ENCODE measurements around the gene PDXDC1. TPM values are rescaled to one million over a fixed set of nuclear protein-coding genes. Genes with fewer than 3 reads are reported as not detected.
"Not testable (repeated sequence)": the region's sequence is repeated elsewhere in the genome, so short reads cannot be mapped to it uniquely, and the experiment has no call there.

PDXDC1 gene
- polyA plus RNA-seq, 3 donors, result 107 to 150 (median 108) TPM

DNA sequence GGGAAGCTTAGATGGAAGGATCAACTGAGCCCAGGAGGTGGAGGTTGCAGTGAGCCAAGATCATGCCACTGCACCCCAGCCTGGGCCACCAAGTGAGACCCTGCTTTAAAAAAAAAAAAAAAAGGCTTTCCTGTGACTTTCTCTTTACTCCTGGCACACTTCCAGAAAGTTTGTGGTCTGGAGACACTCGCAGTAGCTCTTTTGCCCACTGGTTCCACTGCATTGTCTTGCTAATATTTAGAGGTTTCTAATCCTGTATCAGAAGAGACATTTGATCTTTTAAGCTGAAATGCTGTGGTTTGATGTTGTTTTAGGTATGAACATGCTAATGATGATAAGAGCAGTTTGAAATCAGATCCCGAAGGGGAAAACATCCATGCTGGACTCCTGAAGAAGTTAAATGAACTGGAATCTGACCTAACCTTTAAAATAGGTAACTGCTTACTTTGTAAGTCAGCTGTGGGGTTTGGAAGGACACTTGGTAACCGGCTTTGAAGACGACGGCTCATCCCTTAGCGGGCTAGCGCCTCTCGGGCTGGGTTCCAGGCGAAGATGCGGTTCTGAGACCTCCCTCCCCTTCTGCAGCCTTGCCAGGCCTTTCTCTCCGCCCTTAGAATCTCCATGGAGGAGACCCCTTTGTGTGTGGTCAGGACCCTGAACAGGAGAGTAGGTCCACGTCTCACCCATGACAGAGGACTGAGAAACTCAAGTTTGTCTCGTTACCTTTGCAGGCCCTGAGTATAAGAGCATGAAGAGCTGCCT lies 57.9 kb downstream of the PDXDC1 start:
- no peak for DNase-seq

- DNase-seq, result no peak
Observed at GRCh38 chr16:15033309-15033707, 58.5 kb downstream of the PDXDC1 start.

- no peak for DNase-seq
Observed at GRCh38 chr16:15034266-15035162, 59.7 kb downstream of the PDXDC1 start.

DNA sequence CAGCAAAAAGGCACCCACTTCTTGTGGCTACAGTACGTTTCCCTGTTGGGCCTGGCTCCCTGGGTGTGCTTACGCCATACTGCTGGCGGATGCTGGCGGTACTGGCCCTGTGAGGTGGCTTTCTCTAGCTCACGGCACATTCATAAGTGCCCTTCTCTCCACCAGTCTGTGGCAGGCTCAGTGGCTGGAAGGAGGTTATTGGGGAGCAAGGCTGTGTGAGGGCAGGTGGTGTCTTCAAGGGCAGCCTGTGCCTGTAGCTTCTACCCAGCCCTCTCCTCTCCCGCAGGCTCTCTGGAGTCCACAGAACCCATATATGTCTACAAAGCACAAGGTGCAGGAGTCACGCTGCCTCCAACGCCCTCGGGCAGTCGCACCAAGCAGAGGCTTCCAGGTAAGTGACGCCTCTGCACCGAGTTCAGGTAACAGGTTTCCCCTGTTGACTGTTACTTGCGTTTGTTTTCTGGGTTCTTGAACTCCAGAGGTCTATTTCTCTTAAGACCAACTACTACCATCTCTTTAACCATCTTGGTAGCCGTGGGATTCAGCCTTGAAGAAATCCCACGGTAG lies 60.4 kb downstream of the PDXDC1 start:
- DNase-seq, result no peak

DNA sequence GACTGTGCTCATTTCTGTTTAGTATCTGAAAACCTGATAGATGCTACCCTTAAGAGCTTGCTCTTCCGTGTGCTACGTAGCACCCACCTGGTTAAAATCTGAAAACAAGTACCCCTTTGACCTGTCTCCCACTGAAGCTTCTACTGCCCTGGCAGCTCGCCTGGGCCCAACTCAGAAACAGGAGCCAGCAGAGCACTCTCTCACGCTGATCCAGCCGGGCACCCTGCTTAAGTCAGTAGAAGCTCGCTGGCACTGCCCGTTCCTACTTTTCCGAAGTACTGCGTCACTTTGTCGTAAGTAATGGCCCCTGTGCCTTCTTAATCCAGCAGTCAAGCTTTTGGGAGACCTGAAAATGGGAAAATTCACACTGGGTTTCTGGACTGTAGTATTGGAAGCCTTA lies 62.2 kb downstream of the PDXDC1 start:
- no peak for DNase-seq

GRCh38 chr16:15037745-15038144 lies 62.9 kb downstream of the PDXDC1 start:
- no peak for DNase-seq

GRCh38 chr16:15038689-15039088 lies 63.9 kb downstream of the PDXDC1 start:
- DNase-seq, result no peak

DNA sequence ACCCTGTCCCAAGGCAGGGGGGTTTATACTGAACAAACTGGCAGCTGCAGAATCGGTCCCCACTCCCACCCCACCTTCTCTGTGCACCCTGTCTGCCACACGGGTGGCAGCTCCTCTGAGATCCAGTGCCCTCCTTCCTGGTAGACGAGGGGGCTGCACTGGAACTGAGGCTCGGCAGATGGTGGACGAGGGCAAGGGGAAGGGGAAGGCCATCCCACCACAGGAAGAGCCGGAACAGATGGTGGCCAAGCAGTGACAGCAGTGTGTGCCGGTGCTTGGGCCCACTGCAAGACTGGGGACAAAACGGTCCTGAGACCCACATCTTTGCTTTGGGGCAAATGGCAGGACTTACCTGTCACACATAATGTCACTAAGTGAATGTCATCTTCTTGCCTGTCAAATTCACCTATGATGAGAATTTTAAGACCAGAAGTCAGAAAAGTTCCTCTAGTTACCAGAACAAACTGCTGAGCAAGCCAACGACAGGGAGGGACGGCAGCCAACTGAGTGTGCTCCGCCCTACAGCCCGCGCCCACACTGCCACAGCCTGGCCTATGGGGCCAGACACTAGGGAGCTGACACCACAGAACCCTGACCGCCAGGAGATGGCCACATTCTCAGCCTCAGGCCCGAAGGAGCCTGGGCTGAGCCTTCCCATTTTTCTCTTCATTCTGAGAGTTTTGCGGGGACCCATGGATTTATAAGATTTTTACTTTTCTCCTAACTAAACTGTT lies 66.6 kb downstream of the PDXDC1 start:
- DNase-seq, result no peak

DNA sequence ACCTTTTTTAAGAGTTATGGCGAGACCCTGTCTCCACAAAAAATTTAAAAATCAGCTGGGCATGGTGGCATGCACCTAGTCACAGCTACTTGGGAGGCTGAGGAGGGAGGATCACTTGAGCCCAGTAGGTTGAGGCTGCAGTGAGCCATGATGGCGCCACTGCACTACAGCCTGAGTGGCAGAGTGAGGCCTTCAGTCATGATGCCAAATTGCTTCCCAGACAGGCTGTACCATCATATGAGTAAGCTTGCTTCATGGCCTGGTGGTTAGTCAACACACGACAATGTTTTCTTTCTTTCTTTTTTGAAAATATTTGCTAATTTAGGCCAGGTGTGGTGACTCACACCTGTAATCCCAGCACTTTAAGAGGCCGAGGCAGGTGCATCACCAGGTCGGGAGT lies 68.5 kb downstream of the PDXDC1 start:
- no peak for DNase-seq

GRCh38 chr16:15044286-15044685 lies 69.5 kb downstream of the PDXDC1 start:
- DNase-seq, result no peak

DNA sequence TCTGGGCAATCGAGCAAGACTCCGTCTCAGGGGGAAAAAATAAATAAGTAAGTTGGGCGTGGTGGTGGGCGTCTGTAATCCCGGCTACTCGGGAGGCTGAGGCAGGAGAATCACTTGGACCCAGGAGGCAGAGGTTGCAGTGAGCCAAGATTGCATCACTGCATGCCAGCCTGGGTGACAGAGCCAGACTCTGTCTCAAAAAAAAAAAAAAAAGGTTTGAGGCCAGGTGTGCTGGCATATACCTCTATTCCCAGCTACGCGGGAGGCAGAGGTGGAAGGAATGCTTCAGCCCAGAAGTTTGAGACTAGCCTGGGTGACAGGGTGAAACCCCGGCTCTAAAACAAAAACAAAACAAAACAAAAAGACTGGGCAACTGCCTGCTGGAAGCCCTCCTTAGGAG lies 70.4 kb downstream of the PDXDC1 start:
- DNase-seq, result not testable (repeated sequence)

DNA sequence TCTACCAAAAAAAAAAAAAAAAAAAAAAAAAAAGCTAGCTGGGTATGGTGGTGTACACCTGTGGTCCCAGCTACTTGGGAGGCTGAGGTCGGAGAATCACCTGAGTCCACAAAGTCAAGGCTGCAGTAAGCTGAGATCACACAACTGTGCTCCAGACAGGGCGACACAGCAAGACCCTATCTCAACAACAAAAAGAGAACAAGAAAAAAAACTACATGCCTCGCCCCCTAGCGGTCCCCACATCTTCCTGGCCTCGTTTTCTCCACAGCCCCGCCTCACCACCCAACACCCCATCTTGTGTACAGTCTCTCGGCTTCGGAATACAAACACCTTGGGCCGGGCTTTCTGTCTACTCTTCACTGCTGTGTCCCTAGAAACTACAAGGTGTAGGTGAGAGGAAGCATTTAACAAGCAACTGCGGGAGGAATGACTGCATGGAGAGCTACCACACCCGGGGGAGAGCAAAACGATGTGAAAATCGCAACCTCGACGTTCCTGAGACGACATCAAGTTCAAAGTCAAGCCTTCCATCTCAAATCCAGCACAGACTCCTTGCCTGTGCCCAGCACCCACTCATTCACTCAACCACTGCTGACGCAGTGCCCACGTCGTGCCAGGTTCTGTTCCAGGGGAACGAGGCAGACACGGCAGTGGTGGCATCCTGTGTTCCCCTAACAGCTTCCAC lies 72.0 kb downstream of the PDXDC1 start:
- no peak for DNase-seq

- no peak for DNase-seq
Observed at GRCh38 chr16:15049581-15050180, 74.9 kb downstream of the PDXDC1 start.

DNA sequence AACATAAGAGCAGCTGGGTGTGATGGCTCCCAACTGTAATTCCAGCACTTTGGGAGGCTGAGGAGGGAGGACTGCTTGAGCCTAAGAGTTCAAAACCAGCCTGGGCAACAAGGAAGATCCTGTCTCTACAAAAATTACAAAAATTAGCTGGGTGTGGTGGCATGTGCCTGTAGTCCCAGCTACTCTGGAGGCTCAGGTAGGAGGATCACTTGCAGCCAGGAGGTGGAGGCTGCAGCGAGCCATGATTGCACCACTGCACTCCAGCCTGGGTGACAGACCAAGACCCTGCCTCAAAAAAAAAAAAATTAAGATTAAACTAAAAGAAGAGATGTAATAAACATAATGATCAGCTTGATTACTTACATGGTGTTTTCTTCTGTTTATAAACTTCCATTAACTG lies 75.6 kb downstream of the PDXDC1 start:
- DNase-seq, result not testable (repeated sequence)

- no peak for DNase-seq
Observed at GRCh38 chr16:15051387-15051951, 76.6 kb downstream of the PDXDC1 start.

GRCh38 chr16:15052747-15053476 lies 78.1 kb downstream of the PDXDC1 start:
- no peak for DNase-seq

DNA sequence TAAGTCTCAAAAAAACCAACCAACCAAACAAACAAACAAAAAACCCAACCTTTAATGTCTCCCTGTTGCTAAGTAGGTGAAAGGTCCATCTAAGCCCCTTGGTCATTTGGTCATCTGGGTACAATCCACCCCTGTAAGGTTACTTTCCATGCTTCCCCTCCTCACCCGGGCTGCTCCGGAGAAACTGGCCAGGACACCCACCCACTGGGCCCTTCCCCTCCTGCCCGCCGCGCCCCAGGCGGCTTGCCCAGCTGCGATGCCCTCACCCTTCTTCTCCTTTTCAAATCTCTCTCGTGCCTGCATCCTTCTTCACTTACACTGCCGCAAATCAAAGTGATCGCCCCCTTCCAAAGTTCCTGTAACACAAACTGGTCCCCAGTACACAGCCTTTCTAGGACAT lies 79.1 kb downstream of the PDXDC1 start:
- no peak for DNase-seq

- no peak for DNase-seq
Observed at GRCh38 chr16:15054357-15055140, 79.7 kb downstream of the PDXDC1 start.

All from renal pelvis (tissue), 4 donors.